H4 (cell line): ENCODE results near the gene TARBP1. TPM values are rescaled to one million over a fixed set of nuclear protein-coding genes. Genes with fewer than 3 reads are reported as not detected.
A peak's percentile ranks its signal among the peaks of the same experiment; 100 is the strongest.
"Not testable (repeated sequence)": the region's sequence is repeated elsewhere in the genome, so short reads cannot be mapped to it uniquely, and the experiment has no call there.

Experiments used
- DNase-seq: peaks from one replicate; pipeline ENCODE4 v3.0.0-alpha.2; 2015; ENCODE audit warnings: low spot score
- total RNA-seq: library from RNA; depleted of rRNA; stranded (reverse); fragments of >200 nt; shearing (Covaris generic); gene quantifications from 2 replicates; pipeline ENCODE4 v1.2.3, GENCODE V29; 2014

The TARBP1 gene
- total RNA-seq, 1 experiment from 2014 or later: 16.7 TPM

DNA sequence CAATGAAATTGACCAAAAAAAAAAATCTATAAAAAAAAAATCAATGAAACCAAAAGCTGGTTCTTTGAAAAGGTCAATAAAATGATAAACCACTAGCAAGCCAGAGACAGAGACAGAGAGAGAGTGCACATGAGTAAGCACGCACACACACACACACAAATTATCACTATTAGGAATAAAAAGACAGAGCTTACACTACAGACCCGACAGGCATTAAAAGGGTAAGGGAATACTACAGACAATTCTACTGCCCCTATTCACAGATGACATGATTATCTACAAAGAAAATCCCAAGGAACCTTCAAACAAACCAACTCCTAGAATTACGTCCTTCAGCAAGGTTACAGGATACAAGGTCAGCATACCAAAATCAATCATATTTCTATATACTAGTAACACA lies 38.6 kb downstream of the TARBP1 start:
- no peak for DNase-seq

DNA sequence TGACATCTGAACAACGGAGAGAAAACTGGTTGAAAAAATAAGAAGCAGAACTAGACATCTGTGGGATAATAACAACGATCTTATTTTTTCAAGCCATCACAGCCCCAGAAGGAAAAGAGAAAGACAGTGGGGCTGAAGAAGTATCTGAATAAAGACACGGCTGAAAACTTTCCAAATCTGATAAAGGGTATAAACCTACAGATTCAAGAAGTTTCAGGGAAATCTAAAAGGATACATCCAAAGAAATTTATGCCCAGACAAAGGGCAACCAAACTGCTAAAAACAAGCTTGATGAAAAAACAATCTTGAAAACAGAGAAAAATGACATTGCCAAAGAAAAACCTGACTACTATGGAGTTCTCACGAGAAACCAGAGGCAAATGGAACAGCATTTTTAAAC lies 40.4 kb downstream of the TARBP1 start:
- no peak for DNase-seq

DNA sequence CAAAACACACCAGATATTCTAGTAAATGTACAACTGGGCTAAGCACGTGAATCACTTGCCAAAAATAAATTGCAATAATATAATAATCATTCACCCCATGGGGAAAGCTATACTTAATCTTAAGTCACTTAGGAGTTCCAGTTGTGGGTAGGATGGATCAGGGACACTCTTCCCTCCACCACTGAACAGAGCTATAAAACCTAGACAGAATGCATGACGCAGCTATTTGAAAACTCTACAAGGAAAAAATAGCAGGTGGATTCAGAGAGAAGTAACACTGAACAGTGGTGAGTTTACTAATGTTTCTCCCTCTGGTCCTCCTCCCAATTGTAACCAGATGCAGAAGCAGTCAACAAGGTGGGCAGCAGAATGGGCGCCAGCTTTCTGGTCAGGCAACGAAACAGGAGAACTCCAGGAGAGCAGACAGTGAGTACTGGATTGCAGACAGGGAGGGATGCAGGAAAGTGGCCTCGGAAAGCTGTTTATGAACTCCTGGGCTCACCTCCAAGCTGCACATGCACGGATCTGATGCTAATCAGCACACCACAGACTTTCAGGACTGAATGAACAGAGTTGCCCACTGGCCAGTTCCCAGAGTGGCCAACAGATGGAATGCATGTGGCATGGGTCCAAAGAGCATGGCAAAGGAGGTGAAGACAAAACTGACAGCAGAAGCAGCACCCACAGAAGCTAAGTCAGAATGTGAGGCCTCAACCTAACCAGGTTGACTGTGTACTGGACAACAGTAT lies 41.4 kb downstream of the TARBP1 start:
- DNase-seq: peak; percentile 49

DNA sequence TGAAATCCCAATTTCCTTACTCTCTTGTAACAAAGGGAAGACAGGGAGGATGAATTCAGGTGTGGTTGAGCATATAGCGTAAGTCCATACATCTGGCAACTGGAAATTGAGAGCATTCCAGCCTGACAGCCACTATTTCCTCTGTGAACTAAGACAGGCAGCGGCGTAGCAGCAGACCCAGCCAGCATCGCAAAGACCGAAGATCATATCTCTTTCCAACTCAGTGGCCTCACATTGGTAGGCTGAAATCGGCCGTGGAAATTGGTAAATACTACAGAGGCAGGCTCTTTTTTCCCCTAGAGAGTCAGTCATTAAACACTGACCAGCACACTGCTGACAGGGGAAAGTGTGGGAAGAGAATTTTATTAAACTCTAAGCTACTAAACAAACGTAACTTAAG lies 43.4 kb downstream of the TARBP1 start:
- DNase-seq: no peak

DNA sequence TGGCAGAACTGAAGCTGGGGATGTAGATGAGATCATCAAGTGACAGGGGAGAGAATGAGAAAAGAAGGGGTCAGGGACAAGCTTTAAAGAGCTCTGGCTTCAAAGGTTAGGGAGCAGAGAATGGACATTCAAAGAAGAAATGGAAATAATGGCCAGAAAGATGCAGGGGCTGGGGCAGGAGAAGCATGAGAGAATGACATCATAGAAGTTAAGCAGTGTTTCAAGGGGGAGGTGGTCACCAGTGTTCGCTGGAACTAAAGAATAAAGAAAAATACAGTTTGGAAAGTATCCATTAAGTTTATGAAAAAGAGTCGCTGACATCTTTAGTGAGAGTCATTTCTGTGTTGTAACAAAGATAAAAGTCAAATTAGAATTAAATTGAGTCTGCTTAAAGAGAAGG lies 44.3 kb downstream of the TARBP1 start:
- DNase-seq: no peak

DNA sequence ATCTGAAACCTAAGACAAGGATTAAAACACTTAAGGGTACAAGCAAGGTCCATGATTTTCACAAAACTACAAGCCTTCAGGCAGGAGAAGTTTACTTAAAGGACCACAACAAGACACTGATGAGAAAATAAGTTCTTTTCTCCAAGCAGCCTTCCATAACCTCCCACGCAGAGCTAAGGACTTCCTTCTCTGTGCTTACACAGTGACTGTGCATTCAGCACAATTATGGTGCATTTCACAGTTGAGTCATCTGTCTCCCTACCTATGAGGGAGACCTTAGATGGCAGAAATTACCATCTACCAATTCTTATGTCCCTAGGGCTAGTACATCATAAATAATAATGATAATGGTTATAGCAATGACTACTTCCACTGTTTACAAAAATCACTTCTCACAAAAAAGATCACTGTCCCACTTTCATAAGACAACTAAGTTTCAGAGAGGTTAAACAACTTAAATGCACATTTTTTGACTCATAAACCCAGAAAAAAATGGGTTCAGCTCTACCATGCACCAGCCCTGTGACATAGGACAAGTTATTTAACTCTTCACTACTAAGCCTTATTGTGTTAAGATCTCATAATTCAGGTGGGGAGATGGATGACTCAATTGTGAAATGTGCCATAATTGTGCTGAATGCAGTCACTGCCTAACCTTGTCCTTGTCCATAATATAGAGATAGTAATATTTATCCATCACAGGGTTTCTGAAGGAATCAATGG lies 45.3 kb downstream of the TARBP1 start:
- peak; percentile 51 for DNase-seq

DNA sequence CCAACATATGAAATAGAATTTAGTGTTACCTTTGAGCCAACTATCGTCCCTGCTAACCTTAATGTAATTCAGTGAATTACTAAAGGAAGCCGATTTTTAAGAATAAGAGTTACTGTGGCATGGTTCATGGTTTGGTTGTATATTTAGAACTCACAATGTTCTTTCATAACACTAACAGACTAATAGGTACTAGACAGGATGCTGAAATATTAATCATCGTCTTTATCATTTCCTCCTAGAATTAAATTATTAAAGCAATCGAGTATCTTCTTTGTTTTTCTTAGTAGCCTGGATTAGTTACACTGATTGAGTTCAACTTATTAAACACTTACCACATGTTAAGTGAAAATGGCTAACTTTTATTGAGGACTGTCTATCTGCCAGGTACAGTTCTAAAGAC lies 47.7 kb downstream of the TARBP1 start:
- DNase-seq: no peak

DNA sequence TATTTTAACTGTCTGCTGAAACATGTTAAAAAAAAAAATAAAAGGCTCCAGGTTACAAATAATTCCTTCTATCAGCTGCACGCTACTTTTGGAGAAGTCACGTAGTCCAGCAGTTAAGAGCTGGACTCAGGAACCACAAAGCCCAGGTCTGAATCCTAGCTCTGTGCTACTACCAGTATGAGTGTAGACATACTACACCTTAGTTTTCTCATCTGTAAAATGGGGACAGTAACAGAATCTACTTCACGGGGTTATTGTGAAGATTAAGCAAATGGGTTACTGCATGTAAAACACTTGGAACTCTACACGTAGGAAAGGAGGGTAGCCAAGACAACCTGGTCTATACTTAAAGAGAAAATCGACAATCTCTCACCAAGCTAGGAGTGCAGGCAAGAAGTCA lies 48.3 kb downstream of the TARBP1 start:
- no peak for DNase-seq

DNA sequence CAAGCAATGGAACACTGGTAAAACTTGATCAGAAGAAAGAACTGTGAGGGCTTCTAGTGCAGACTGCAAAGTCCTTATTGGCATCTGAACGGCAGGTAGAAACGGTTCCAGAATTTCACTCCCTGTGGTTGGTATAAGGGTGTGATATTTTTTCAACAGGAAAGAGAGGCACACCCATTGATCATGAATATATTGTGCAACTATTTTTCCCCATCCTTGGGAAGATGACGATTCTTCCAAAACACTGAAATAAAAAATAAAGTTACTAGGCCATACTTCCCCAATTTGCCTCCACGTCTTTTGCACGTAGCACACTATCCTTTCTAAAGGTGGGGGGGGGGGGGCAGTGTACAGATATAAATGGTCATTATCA lies 49.6 kb downstream of the TARBP1 start:
- no peak for DNase-seq

DNA sequence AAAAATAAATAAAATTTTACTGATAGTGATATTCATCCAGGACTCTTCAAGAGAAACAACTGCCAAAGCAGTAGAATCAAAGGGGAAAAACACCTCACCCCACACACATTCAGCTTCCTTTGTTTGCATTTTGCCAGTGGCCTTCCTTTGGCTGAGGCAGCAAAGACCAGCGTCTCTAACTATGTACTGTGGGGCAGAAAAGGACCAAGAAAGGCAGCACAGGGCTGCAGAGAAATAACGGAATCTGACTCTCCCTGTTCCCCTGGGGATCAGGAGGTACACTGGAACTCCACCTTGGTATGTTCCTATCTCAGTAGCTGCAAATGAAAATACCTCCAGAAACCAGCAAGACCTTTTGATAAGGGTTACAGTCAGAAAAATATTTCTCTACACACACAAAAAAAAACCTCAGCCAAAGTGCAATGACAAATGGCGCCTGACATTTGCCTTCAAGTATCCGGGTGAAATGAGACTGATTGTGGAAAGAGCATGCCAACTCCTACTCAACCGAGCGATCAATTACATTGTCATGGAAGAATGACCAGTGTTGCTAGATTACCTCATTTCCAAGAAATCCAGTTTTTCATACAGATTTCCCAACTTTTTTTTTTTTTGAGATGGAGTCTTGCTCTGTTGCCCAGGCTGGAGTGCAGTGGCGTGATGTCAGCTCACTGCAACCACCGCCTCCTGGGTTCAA lies 50.9 kb downstream of the TARBP1 start:
- no peak for DNase-seq

DNA sequence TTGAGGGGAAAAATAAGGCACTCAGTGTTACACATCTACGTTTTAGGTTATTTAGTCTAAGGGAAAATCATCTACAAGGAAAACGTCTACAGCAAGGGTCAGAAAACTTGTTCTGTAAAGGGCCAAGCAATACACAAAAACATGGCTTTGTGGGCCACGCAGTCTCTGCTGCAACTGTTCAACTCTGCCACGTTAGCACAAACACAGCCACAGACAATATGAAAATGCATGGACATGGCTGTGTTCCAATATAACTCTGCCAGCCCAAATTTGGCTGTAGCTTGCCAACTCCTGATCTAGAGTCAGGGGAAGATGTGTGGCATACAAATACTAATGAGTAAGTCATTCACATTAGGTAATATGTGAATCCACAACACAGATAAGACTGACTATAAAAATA lies 65.0 kb downstream of the TARBP1 start:
- DNase-seq: no peak

DNA sequence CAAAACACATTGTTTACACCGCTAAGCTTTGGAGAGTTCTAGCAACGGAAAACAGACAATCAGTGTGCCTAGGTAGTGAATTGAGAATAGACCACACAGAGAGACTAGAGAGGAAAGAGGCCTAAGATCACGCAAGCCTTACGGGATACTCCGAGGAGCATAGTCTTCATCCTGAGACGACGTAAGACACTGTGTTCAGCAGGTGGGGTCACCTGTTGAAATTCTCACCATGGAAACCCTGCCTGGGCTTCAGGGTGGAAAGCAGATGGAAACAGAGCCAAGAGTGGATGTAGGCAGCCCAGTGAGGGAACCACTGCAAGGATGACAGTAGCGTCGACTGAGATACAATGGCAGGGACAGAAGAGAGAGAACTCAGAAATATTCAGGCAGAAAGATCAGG lies 65.5 kb downstream of the TARBP1 start:
- DNase-seq: no peak

DNA sequence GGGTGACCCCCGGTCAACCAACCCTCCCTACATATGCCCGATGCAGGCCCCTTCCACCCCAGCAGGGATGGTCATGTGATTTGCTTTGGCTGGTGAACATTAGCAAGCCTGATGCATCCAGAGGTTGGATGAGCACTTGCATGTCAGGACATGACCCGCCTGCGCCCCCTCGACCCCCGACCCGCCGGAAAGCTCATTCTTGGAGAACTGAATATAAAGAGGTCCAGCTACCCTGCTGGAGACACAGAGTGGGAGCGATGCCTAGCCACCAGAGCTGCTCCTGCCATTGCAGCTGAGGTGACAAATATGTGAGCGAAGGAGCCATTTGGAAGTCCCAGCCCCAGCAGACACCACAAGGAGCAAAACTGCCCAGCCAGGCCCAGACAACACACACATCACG lies 66.1 kb downstream of the TARBP1 start:
- DNase-seq: no peak

DNA sequence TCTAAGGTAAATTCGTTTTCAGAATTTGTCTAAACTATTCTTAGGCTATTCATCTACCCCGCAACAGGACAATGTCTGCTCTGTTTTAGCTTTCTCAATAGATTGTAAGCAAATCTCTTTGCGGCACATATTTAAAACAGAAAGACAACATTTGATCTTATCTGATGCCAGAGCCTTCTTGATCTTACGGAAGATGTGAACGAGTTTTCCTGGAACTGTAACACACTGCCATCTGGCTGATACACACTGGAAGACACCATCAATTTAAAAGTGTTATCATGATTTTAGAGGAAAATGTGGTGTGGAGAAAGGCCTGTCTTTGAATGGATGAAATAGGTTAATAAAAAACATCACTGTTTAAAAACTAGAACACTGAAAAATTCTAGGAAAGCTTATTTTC lies 69.7 kb downstream of the TARBP1 start:
- no peak for DNase-seq

DNA sequence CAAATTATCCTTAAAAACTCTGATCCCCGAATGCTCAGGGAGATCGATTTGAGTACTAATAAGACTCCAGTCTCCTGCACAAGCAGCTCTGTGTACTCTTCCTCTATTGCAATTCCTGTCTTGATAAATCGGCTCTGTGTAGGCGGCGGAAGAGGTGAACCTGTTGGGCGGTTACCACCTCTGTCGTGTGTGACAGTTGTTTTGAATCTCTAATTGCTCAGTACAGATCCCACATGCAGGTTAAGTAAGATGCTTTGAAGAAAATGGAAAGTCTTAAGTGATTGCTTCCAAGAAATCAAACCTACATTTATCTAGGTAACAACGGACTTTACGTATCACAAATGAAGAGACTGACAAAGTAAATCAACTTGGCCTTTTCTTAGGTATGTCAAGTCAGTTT lies 70.2 kb downstream of the TARBP1 start:
- no peak for DNase-seq

DNA sequence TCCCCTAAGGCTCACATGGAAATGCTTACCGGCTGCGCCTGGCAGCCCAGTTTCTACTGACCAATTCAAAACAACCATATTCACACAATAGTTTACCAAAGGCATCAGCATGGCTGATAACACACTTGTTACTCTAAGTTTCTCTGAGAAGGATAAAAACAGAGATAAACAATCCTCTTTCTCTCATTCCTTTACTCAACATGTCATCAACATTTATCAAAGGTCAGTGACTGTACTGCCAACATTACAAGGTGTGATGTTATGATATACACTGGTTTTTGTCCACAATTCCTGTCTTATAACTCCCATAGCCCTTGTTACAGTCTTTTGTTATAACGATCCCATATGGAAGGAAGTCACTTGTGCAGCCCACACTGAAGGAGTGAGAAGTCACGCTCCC lies 72.1 kb downstream of the TARBP1 start:
- DNase-seq: no peak

DNA sequence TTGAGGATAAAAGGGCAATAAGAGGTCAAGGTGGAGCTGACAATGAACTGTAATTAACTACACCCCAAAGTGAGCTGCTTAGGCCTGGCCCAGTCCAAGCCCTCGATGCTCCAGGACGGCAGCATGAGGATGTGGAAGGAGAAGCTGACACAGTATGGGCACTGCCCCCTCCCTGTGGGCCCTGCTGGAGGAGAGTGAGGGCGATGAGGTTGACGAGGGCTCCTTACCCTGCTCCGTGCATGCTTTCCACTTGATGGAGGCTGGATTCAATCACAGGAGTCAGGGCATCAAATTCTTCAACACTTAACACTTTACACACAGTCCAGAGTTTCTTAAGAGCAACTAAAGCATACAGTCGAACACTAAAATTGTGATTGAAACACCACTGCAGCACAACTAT lies 73.3 kb downstream of the TARBP1 start:
- no peak for DNase-seq

DNA sequence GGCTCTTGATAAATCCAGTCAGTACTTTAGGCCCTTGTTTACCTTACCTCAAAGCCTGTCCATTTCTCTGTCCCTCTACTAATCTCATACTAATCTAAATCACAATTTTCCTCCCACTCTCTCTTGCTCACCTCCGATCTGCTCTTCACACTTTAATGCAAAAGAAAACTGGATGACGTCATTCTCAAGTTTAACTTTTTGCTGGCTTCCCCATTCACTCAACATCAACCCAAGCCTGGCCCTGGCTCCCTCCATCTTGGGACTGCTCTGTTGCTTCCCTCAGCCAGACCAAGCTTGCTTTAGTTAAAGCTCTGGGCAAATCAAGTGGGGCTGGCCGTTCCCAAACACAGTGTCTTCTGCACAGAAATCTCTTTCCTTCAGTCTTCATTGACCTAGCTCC lies 76.0 kb downstream of the TARBP1 start:
- DNase-seq: no peak

DNA sequence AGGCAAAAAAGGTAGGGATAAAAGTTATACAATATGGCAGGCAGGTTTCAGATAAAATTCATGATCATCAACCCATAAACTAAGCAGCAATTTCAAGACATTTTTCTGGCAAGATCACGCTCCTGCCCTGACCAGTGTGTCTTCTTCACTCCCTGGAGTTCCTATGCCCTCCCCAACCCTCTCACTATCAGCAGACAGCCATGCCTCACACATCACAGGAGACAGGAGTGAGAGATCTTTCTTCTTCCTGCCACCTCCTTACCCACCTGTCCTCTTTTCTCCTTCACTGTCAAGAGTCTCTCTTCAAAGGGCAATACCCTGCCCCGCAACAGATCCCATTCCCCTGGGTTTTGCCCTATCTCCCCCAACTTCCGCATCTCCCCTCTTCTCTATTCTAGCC lies 77.3 kb downstream of the TARBP1 start:
- DNase-seq: no peak

DNA sequence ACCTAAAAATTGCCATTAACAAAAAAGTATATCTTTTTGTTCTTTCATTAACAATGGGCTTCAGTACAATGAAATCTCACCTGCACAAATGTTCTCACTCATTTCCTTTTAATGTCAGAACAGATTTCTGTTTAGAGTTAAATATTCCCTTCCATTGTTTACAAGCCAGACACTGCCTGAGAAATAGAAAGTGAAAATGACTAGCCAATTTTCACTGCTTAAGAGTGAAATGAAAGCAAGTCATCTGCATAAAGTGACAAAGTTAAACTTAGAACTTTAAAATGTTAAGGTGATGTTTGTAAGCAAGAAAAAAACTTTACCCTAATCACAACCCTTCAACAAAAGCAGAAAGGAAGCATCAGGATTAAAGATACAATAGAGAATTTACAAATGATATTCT lies 78.2 kb downstream of the TARBP1 start:
- peak; percentile 22 for DNase-seq

DNA sequence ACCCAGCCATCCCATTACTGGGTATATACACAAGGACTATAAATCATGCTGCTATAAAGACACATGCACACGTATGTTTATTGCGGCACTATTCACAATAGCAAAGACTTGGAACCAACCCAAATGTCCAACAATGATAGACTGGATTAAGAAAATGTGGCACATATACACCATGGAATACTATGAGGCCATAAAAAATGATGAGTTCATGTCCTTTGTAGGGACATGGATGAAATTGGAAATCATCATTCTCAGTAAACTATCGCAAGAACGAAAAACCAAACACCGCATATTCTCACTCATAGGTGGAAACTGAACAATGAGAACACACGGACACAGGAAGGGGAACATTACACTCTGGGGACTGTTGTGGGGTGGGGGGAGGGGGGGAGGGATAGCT lies 79.5 kb downstream of the TARBP1 start:
- not testable (repeated sequence) for DNase-seq

DNA sequence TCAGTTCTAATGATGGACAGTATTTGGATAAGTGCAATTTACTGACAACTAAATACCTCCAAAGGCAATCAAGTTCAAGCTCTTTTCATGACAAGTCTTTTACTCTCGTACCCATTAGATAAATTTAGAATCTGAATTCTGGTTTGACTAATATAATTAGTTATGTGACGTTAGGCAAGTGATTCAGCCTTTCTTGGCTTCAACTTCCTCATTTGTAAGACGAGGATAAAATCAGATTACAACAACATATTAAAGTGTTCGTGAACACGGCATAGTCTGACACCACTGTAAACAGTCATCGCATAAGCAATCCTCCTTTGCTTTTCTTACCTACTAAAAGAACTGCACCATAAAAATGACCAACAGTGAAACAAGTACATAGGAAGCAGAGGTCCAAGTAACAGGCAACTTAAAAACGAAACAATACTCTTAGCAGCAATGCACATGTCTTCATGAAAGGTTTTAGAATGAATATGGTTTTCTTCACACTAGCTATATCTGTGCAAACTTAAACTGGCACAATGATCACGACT lies 80.1 kb downstream of the TARBP1 start:
- DNase-seq: peak; percentile 13

DNA sequence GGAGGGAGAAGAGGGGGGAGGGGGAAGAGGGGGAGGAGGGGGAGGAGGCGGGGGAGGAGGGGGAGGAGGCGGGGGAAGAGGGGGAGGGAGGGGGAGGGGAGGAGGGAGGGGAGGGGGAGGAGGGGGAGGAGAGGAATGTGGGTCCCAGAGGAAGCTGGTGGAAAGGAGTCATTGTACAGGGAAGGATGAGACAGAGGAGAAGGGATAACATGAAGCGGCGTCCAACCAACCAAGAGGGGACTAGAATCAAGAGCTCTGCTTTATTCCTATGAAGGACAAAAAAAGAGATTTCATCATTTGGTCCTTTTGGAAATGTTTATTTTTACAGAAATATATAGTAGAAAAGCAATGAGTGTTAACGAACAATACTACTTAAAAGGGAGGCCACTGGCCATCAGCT lies 81.2 kb downstream of the TARBP1 start:
- DNase-seq: no peak
